Measurements from ENCODE around the gene PAM.
"Not testable (repeated sequence)": the region's sequence is repeated elsewhere in the genome, so short reads cannot be mapped to it uniquely, and the experiment has no call there.

Gene PAM

DNA sequence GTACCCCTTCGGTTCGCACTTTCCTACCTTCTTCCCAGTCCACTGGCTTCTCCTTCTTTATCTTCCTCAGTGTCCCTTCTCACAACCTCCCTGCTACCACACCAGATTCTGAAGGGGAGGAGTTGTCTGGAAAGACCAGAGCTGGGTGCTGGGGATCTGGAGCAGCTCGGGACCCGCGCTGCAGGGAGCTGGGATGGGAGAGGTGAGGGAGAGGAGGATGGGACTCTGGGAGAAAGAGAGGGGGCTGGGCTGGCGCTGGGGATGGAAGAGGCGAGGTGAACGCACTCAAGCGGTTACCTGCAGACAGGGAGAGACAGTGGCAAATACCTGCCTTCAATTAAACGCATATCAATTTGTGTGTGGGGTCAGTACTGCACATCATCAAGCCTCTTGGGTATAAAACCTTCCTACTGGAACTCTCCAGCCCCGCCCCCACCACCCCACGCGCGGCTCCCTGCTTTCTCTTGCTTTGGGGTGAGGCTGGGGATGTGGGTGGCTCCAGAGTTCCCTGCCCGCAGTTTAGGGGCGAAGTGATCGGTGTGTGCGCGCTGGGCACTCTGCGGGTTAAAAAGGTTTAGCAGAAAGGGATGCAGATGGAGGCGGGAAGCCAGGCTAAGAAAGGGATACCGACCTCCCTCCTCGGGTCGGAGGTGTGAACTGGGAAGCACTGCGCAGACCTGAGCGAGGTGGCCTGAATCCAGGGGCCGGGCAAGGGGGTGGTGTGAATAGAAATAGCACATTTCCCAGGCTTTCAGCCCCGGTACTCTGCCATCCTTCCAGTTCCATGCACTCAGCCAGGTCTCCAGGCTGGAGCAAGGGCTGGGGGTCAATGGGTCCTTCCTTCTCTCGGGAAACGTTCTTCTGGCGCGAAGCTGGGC, 977 bp upstream of the PAM start:
- DNase-seq = no peak

DNA sequence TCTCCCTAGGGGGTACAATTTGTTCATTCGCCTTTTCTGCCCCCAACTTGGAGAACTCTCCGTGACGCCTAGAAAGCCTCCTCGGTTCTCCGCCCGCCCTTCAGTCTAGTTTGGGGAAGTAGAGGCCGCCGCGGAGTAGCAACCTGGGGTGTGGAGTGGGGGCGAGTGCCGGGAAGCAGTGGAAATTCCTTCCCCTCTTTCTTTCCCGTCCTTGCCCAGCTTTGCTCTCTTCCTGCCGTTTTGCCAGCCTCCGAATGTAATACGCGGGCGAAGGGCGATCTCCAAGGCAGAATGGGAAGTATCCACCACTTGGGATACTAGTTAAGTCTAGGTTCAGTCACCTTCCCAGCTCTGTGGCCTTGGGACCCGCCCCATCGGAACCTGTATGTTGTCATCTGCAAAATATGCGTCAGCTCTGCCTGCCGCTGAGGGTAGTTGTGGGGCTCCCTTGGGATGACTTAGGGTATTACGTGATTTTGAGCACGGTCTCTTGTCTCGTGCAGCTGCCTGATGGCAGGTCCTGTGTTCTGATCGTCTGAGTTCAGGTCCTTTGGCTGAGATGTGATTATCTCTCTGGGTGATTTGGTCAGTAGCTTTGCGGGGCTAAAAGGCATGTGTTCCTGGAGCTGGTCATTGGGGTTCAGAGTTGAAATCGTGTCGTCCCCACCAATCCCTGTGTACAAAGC, 724 bp downstream of the PAM start:
- peak; percentile 71 for DNase-seq

DNA sequence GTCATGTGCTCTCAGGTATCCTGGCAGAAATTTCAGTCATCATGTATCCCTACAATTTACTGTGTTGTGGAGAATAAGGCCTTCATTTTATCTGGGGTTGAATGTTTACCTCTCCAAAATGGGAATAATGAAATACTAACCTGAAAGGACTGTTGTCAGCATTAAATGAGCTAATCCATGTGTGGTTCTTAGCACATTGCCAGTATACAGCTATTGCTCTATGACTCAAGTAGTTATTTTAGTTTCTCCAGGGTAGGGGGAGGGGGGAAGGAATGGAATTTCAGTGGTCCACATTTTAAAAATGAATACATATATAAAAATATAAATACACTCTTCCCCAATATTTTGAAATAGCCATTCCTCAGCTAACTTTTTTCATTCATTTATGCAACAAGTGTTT, 3.5 kb downstream of the PAM start:
- peak; percentile 54 for DNase-seq

DNA sequence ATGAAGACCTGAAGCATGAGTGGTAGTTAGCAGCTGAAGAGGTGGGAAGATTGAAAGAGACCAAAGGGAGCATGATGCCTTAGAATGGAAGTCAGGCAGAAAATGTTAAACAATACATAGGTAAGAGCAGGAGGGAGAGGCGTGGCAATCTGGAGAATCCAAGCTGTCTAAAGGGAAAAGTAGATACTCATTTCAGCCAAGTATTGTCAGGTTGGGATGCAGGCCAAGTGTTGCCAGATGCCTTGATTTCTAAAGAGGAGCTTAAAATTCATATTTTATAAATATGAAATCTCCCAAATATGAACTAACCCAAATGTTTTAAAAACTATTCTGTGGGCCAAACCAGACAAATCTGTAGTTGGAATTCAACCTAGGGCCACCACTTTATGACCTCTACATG, 4.2 kb downstream of the PAM start:
- DNase-seq = no peak

DNA sequence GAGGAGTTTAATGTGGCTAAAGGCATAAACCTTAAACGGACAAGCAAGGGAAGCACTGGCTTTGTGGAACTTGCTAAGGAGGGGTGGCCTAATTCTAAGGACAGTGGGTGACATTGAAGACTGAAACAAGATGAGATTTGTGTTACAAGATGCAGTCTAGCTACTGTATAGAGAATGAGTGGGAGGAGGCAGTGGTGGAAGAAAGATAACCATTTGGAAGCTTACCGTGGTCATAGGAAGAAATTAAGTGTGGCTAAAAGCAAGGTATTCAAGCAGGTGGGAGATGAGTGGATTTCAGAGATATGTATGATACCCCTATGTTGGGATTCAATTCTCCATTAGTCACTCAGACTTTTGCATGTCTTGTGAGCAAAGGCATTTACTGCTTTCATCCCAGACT, 4.6 kb downstream of the PAM start:
- no peak for DNase-seq

DNA sequence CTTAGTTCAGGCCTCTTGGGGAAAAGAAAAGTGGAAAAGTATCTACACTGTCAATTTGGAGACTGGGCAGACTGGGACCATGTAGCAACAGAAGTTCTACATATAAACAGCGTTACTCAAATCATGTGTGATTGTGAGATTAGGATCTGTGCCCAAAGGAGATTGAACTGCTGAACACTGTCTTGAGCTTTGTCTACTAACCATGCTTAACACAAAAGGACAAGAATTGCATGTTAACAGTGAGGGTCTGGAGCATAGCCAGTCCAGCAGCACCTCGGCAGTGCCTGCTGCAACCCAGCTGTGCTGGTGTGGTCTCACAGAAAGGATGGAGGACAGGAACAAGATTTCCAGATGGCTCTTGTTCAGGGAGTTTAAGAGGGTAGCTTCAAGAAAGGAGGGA, 5.7 kb downstream of the PAM start:
- peak; percentile 38 for DNase-seq

DNA sequence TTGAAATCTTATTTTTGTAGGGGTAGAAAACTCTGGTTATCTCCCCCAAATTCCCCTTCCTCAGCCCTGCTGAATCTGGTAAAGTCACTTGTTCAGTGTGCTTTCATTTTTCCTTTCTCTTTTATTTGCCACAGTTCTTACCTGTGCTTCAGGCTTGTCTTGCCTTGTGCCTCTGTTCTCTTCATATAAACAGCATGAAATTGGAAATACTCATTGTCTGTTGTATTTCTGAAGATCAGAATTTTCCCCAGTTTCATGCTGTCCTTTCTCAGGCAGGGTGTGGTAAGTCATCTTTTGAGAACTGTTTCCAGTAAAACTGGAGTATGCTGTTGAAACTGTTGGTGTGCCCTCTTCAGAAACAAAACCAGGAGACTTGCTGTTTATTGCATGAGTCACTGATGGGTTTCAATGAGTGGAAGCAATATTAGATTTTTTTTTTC, 7.0 kb downstream of the PAM start:
- DNase-seq = peak; percentile 69

DNA sequence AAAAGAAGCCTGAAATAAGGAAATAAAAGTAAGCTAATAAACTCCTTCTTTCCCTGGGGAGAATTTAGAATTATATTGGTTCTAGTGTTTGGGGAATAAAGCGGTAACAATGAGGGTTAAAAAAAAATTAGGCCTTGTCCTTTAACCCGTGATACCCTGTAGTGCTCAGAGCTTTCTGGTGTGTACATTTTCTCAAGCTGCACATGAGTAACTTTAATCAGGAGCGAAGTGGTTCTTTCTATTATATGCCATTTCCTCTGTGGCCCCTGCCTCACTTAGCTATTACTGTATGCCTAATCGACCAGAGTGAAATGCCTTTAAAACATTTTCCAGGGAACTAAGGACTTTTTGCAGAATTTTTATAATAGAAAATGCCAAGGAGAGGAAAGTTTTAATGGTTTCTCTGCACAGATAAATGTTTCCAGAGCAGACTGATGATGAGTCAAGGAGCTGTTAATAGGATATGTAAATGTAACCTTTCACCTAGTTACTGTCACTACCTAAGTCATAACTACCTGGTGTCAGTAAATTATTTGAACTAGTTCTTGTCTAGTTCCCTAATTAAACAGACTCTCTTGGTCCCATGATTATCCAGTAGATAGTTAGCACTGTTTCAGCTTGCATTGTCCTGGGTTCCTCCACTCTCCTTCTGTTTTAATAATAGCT, 7.6 kb downstream of the PAM start:
- DNase-seq = no peak

DNA sequence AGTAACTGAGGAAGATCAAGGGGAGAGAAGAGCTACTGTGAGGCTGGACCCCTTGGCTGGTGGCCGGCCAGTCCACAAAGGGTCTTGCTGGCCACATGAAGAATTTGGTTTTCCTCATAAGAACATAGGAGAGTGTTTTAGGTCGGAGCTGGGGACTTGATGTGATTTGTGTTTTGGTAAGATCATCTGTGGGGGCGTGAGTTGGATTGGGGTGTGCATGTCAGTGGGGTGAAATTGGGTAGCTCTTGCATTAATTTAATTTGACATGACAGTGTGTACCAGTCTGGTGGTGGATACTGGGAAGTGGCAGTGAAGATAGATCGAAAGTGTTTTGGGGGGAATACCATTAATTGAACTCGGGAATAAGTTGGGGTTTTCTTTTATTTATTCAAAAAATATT, 8.6 kb downstream of the PAM start:
- DNase-seq = no peak

DNA sequence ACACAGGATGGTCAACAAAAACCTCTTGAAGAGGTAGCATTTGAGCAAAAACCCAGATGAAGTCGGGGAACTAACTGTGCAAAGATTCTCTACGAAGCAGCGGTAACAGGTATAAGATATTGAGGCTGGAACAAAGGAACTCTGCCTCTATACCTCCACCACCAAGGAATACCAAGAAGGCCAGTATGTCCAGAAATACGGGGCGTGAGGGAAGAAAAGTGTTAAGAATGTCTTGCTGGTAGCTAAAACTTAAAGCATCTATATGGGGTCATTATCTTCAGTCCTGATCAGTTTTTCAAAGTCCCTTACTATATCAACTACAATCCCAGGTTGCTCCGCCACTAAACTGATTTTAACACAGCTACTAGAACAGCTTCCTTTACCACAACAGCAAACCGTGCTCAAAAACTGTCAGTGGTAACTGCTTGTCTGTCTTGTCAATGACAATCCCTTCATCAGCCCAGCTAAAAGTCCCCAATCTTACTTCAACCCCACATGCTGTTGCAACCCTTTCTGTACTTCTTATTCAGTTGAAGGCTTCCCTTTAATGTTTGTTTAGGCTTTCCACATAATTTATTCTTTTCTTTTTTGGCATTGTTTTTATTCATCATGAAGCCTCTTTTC, 9.4 kb downstream of the PAM start:
- DNase-seq = no peak

DNA sequence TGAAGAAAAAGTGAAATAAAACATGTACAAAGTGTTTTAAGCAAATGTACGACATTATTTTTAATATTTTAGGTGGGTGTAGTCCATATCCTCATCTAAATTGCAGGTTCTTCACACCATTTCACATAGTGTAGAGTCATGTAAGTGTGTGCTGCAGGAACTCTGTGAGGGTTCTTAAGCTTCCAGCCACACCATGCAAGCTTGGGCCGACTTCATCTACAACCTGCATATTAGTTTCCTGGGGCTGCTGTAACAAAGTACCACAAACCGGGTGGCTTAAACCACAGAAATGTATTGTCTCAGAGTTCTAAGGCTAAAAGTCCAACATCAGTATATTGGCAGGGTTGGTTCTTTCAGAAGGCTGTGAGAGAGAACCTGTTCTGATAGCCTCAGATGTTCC, 10.2 kb downstream of the PAM start:
- no peak for DNase-seq

DNA sequence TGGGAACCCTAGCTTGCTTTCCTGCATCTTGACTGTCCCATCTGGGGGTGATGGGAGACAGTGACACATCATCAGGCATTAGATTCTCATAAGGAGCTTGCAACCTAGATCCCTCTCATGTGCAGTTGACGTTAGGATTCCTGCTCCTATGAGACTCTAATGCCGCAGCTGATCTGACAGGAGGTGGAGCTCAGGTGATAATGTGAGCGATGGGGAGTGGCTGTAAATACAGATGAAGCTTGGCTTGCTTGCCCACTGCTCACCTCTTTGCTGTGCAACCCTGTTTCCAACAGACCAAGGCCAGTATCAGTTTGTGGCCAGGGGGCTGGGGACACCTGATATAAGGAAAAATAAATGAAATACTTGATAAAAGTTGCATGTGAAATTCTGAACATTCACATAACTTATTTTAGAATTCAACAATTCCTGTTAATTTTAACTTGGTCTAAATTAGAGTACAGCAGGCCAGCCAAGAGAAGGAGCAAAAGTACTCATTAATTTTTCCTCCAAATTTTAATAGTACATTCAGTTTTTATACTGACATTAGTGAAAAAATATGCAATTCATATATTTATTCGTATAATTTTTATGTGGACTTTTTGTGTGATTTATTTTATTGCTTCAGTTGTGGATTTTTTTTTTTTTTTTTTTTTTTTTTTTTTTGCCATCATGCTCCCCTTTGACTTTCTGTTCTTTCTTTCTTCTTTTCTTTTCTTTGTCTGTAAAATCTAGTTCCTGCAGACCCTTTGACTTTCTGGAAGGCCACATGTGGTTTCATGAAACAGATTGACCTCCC, 11.4 kb downstream of the PAM start:
- no peak for DNase-seq

DNA sequence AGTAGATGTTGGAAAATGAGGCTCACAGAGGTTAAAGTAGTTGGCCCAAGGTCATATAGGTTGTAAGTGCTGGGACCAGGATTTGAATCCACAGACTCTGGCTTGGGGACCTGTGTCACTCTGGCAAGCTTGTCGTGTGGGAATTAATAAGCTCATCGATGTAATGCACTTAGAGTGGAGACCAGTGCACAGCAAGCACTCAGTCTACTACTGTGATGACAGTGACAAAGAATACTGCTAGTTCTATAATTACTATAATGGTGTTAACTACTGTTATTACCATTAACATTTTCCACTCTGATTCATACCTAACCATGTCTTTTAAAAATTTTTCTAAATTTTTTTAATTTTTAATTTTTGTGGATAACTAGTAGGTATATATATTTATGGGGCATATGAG, 12.8 kb downstream of the PAM start:
- no peak for DNase-seq

DNA sequence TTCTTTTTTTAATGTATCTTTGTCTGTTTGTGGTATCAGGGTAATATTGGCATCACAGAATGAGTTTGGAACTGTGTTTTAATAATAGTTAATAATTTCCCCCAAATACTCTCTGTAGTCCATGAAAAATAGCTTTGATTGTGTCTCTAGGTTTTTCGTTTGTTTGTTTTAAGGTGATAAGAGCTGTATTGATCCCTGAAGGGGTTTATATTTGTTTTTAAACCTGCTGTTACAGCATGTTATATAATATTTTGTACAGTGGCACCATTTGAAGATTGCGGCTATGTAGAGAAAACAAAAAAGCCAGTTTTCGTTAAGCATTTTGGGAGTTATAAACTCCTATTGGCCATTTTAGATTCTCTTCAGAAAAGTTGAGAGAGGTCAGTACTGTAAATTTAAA, 15.7 kb downstream of the PAM start:
- no peak for DNase-seq

DNA sequence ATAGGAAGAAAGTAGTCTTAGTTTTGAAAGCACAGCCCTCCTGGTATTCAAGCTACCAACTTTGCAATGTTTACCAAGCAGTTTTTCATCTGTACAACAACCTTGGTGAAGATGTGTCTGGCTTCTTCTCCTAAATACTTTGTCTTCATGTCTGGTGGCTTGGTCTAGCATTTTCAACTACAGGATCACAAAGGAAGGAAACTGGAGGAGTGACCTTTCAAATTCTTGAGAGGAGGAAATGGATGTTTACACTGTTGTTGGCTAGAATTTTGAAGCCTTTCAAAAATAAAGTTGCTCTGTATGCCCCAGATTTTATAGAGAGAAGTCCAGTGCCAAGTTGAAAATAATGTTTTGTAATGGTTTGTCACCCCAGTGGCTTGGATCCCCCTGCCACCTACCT, 16.3 kb downstream of the PAM start:
- DNase-seq = no peak

DNA sequence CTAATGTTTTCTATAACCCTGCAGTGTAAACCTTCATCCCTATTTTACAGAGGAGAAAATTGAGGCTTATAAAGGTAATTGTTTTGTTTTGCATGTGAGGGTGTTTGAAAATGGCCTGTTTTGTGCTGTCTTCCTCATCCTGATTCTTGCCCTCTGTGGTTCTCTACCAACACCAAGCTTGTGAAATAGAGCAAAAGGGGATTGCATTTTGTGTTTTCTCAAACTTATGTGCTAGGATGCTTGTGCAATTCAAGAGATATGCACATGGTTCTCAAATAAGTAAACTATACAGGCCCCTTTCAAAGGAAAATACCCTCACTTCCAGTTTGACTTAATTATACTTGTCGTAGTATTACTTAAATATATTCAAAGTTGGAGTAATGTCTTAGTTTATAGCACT, 17.2 kb downstream of the PAM start:
- no peak for DNase-seq

DNA sequence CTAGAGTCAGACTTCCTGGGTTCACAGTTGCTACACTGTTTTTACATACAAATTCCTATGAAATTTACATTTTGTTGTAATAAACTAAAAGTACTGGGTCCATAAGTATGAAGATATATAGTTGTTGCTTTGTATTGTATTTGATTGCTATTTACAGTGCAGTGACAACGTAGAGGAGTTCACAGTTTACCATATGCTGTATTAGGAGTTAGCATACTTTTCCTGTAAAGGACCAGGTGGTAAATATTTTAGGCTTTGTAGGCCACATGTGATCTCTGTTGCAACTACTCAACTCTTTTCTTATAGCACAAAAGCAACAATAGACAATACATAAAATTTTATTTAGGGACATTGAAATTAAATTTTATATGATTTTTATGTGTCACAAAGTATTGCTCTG, 18.0 kb downstream of the PAM start:
- DNase-seq = no peak

DNA sequence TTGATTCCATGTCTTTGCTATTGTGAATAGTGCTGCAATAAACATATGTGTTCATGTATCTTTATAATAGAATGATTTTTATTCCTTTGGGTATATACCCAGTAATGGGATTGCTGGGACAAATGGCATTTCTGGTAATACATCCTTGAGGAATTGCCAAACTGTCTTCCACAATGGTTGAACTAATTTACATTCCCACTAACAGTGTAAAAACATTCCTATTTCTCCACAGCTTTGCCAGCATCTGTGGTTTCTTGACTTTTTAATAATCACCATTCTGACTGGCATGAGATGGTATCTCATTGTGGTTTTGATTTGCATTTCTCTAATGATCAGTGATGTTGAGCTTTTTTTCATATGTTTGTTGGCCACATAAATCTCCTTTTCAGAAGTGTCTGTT, 20.7 kb downstream of the PAM start:
- DNase-seq = not testable (repeated sequence)

DNA sequence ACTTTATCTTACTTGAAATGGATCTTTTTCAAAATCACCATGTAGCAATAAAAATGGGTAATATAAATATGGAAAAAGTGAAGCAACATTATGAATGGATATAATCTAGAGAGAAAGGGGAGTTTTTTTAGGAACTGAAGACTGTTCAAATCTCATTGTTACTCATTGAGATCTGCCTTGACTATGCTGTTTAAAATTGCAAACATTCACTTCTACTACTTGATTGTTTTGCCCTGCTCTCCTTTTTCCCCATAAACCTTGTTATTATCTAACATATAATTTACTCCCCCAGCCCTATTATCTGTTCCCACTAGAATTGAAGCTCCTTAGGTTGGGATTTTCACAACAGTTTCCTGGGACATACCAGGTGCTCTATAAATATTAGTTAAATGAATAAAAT, 22.0 kb downstream of the PAM start:
- no peak for DNase-seq

DNA sequence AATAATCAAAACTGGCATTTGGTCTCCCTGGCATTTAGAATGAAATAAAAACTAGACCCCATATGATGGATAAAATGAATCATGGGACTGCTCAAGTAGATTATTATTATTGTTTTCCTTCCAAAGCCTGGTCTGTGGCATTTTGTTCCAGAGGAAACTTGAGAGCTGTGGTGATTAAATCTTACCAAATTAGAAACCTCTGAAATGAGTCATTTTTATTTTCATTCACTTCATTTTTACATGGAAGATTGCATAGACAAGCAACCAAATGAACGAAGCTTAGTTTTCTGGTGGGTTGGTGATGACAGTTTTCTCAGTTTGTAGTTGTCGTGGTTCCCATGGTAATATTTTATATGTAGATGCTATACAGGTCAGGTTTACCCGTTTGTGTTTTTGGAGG, 23.4 kb downstream of the PAM start:
- DNase-seq = peak; percentile 74

DNA sequence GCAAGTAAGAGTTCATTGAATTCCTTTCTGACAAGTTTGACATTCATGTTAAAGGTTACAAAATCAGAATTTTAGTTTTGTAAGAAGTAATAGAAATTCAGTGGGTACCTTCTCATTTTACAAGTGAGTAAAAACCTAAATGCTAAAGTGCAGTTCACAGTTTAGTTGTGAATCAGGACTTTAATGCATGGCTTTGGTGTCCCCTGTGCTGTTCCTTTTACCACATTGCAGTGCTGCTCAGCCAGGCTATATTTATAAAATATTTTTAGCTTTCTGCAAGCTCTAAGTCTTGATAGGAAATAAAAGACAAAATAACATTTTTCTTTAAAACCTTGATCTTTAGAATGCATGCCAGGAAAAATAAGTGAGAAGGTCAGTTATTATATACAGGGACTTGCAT, 26.3 kb downstream of the PAM start:
- DNase-seq = no peak

DNA sequence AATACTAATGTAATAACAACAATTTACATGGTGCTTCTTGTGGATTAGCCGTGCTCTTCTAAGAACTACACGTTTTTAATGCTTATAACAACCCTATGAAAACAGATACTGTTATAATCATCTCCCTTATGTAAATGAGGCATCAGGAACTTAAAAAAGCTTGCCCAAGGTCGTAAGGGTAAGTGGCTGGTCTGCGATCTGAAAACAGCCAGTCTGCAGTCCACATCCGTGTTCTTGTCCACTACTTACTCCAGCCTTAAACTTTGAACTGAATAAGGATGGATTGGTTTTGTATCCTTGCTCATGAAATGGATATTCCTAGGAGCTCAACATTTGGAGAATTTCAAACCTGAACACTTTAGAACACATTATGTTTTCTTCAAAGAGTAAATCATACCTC, 26.7 kb downstream of the PAM start:
- DNase-seq = no peak

Measured in HCEC 1CT (cell line).